Calu3 (cell line): Measurements from ENCODE around the gene CLECL1. TPM values are rescaled to one million over a fixed set of nuclear protein-coding genes. Genes with fewer than 3 reads are reported as not detected.
"Not testable (repeated sequence)": the region's sequence is repeated elsewhere in the genome, so short reads cannot be mapped to it uniquely, and the experiment has no call there.

ENCODE experiments used
- BruUV-seq: library from RNA; stranded (reverse); fragments of 400-500 nt; replicated peaks from 2 replicates; lab custom pipeline; 2021; lab: Mats Ljungman, UMichigan
- CTCF ChIA-PET: fragments of 300-600 bp; sonication (Branson Sonifier 250); formaldehyde crosslinking; loops from one replicate; lab custom pipeline; 2022; ENCODE audit warnings: antibody characterized with exemption; lab: Charles Lee
- DNase-seq: peaks from one replicate; pipeline ENCODE4 v3.0.0; 2022
- H3K27ac Mint-ChIP-seq: one replicate; pipeline ENCODE4 v1.8.0; 2022; ENCODE audit warnings: mixed read lengths; ENCODE audit not compliant: unreplicated experiment
- H3K27me3 Mint-ChIP-seq: one replicate; pipeline ENCODE4 v1.8.0; 2022; ENCODE audit warnings: mixed read lengths; ENCODE audit not compliant: unreplicated experiment
- H3K36me3 Mint-ChIP-seq: one replicate; pipeline ENCODE4 v1.8.0; 2022; ENCODE audit warnings: mild to moderate bottlenecking, moderate library complexity, mixed read lengths; ENCODE audit not compliant: insufficient read depth, unreplicated experiment
- H3K4me1 Mint-ChIP-seq: one replicate; pipeline ENCODE4 v1.8.0; 2022; ENCODE audit warnings: mild to moderate bottlenecking, low read depth, mixed read lengths; ENCODE audit not compliant: unreplicated experiment
- H3K4me3 Mint-ChIP-seq: one replicate; pipeline ENCODE4 v1.8.0; 2022; ENCODE audit warnings: mild to moderate bottlenecking, low read depth, moderate library complexity, mixed read lengths; ENCODE audit not compliant: unreplicated experiment
- H3K9me3 Mint-ChIP-seq: one replicate; pipeline ENCODE4 v1.8.0; 2022; ENCODE audit warnings: low read depth, mixed read lengths; ENCODE audit not compliant: unreplicated experiment
- intact Hi-C: fragments of 100-400 bp; cut with micrococcal nuclease; formaldehyde crosslinking; loops from one replicate; pipeline ENCODE4 v1.10.0; 2022; ENCODE audit not compliant: unreplicated experiment
- total RNA-seq: library from RNA; stranded (reverse); gene quantifications from 2 replicates; pipeline ENCODE4 v1.2.3, GENCODE V29; 2022
- TF ChIP-seq, protein P1 (sequence below): fragments of 200-600 bp; IDR thresholded peaks from one replicate; pipeline ENCODE4 v1.8.0; 2022; ENCODE audit warnings: antibody characterized with exemption; ENCODE audit not compliant: unreplicated experiment

The CLECL1 gene
- total RNA-seq, 1 experiment from 2014 or later, result not detected

DNA sequence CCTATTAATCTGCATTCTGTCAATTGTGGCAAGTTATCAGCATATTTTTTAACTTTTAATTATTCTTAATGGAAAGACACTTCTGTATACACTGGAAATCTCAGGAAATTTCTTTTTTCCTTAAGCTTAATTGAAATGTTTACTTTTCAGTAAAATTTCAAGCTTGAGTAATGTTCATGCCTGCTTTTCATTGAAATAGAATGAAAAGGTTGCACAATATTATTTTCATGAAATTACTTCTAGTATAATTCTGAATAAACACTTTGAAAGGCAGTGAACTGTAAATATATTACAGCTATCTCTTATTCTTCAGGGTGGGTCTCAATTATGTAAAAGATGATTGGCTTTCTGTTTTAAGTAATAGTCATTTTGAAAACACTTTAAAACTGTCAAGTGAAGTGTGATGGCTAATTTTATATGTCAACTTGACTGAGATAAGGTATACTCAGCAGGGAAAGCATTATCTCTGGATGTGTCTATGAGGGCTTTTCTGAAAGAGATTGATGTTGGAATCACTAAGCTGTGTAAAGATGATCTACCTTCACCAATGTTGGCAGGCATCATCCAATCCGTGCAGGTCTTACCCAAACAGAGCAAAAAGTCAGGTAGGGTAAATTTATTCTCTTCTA lies 33.5 kb downstream of the CLECL1 start:
- H3K36me3 Mint-ChIP-seq, result no peaks in the 10 kb centered on the region
- H3K4me3 Mint-ChIP-seq, result no peak overlapping the region
- H3K4me1 Mint-ChIP-seq, result peaks cover 18% of the 10 kb centered on the region
- H3K27me3 Mint-ChIP-seq, result no peaks in the 10 kb centered on the region
- no TSS peak for BruUV-seq
- intact Hi-C loops, result no loop called here
- CTCF ChIA-PET, result interaction anchor here (1.1 kb wide), 1 partner anchor 27 kb away, joined by 3 read pairs; no protein-coding TSS in a partner anchor
- TF ChIP-seq, protein P1, sequence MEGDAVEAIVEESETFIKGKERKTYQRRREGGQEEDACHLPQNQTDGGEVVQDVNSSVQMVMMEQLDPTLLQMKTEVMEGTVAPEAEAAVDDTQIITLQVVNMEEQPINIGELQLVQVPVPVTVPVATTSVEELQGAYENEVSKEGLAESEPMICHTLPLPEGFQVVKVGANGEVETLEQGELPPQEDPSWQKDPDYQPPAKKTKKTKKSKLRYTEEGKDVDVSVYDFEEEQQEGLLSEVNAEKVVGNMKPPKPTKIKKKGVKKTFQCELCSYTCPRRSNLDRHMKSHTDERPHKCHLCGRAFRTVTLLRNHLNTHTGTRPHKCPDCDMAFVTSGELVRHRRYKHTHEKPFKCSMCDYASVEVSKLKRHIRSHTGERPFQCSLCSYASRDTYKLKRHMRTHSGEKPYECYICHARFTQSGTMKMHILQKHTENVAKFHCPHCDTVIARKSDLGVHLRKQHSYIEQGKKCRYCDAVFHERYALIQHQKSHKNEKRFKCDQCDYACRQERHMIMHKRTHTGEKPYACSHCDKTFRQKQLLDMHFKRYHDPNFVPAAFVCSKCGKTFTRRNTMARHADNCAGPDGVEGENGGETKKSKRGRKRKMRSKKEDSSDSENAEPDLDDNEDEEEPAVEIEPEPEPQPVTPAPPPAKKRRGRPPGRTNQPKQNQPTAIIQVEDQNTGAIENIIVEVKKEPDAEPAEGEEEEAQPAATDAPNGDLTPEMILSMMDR, result no peak
- H3K9me3 Mint-ChIP-seq, result no peaks in the 10 kb centered on the region
- DNase-seq, result no peak
- no peak overlapping the region for H3K27ac Mint-ChIP-seq

DNA sequence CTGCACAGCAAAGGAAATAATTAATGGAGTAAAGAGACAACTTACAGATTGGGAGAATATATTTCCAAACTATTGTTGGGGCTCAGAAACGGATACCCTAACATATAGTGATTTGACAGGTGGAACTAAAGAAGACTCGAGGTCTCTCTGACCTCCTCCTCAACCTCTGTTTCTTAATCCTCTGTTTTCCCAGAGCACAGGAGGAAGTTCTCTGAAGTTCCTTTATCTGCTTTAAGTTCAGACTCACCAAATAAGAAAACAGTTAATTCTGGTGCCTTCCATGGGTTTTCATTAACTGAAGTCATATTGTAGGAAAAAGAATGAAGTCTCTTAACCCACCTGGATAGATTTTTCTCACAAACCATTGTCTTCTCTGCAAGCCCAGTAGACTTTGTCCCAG lies 34.2 kb downstream of the CLECL1 start:
- Mint-ChIP-seq H3K27ac (no peak overlapping the region), H3K4me3 (no peak overlapping the region), H3K9me3 (no peaks in the 10 kb centered on the region), H3K36me3 (no peaks in the 10 kb centered on the region), H3K27me3 (no peaks in the 10 kb centered on the region), H3K4me1 (peaks cover 18% of the 10 kb centered on the region)
- CTCF ChIA-PET, result no interaction called here
- intact Hi-C loops, result no loop called here
- TF ChIP-seq, protein P1, result no peak
- no peak for DNase-seq
- BruUV-seq, result no TSS peak

DNA sequence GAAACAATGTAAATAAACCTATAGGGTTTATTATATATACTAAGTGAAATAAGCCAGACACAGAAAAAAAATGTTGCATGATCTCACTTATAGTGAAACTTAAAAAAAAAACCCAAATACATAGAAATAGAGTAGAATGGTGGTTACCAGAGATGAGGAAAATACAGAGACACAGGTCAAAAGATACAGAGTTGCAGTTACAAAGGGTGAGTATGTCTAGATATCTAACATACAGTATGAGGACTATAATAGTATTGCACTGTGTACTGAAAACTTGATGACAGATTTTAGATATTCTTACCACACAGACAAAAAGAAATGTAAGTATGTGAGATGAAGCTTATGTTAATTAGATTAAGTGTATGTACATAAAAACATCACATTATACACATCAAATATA lies 35.3 kb downstream of the CLECL1 start:
- no peak for DNase-seq
- no peaks in the 10 kb centered on the region for H3K27me3 Mint-ChIP-seq
- no TSS peak for BruUV-seq
- CTCF ChIA-PET, result interaction anchor here (0.6 kb wide), 1 partner anchor 600 kb away, joined by 3 read pairs; no protein-coding TSS in a partner anchor
- H3K4me1 Mint-ChIP-seq, result peaks cover 18% of the 10 kb centered on the region
- no peak overlapping the region for H3K27ac Mint-ChIP-seq
- intact Hi-C loops, result no loop called here
- H3K9me3 Mint-ChIP-seq, result no peaks in the 10 kb centered on the region
- H3K4me3 Mint-ChIP-seq, result no peak overlapping the region
- TF ChIP-seq, protein P1, result no peak
- no peaks in the 10 kb centered on the region for H3K36me3 Mint-ChIP-seq

DNA sequence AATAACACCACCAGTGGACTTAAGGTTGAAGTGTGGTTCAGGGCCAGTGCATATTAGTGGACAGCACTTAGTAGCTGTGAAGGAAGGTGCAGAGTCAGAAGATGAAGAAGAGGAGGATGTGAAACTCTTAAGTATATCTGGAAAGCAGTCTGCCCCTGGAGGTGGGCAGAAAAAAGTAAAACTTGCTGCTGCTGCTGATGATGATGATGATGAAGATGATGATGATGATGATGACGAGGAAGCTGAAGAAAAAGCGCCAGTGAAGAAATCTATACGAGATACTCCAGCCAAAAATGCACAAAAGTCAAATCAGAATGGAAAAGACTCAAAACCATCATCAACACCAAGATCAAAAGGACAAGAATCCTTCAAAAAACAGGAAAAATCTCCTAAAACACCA lies 37.2 kb downstream of the CLECL1 start:
- H3K36me3 Mint-ChIP-seq, CTCF ChIA-PET, H3K9me3 Mint-ChIP-seq, DNase-seq, BruUV-seq, intact Hi-C loops, H3K27me3 Mint-ChIP-seq, H3K4me3 Mint-ChIP-seq, H3K27ac Mint-ChIP-seq: not testable (repeated sequence)
- peaks cover 36% of the 10 kb centered on the region for H3K4me1 Mint-ChIP-seq

DNA sequence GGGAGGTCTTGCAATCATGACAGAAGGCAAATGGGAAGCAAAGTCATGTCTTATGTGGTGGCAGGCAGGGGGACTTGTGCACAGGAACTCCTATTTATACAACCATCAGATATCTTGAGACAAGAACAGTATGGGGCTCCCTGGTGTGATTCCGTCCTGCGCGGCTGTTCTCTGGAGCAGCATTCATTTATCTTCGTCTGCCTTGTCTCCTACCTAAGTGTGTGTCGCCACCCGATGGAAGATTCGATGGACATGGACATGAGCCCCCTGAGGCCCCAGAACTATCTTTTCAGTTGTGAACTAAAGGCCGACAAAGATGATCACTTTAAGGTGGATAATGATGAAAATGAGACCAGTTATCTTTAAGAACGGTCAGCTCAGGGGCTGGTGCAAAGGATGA lies 37.7 kb downstream of the CLECL1 start:
- intact Hi-C loops, H3K4me3 Mint-ChIP-seq, H3K27me3 Mint-ChIP-seq, BruUV-seq, H3K27ac Mint-ChIP-seq, H3K9me3 Mint-ChIP-seq, DNase-seq, CTCF ChIA-PET, H3K36me3 Mint-ChIP-seq: not testable (repeated sequence)
- H3K4me1 Mint-ChIP-seq, result peaks cover 35% of the 10 kb centered on the region
